GM12865 (cell line): Measurements from ENCODE around the gene MROH7.

Experiments
- DNase-seq: peaks from one replicate; pipeline ENCODE4 v3.0.0; 2010; ENCODE audit warnings: low read depth
- H3K4me3 ChIP-seq: 2 replicates; pipeline ENCODE4 v1.5.1; 2011; ENCODE audit warnings: mild to moderate bottlenecking, low read depth, low read length, control low read depth
- TF ChIP-seq, protein P1 (sequence below): IDR thresholded peaks from 2 replicates; pipeline ENCODE4 v1.5.1; 2011; ENCODE audit warnings: low read length, control low read depth, low read depth, inconsistent platforms; ENCODE audit not compliant: insufficient read depth; ENCODE audit errors: missing control alignments

MROH7 gene

DNA sequence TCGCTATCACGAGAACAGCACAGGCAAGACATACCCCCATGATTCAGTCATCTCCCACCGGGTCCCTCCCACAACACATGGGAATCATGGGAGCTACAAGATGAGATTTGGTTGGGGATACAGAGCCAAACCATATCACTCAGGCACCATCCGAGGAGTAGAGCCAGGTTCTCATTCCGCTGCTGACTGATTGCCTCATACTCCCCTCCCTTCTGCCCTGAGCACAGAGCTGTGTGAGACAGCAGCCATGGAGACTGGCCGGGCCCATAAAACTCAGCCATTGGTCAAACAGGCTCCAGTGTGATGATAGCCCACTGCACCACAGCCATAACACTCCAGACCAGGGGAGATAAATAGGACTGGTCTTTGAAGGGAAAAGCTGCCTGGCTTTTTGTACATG is 96.7 kb downstream of the MROH7 start:
- TF ChIP-seq, protein P1, sequence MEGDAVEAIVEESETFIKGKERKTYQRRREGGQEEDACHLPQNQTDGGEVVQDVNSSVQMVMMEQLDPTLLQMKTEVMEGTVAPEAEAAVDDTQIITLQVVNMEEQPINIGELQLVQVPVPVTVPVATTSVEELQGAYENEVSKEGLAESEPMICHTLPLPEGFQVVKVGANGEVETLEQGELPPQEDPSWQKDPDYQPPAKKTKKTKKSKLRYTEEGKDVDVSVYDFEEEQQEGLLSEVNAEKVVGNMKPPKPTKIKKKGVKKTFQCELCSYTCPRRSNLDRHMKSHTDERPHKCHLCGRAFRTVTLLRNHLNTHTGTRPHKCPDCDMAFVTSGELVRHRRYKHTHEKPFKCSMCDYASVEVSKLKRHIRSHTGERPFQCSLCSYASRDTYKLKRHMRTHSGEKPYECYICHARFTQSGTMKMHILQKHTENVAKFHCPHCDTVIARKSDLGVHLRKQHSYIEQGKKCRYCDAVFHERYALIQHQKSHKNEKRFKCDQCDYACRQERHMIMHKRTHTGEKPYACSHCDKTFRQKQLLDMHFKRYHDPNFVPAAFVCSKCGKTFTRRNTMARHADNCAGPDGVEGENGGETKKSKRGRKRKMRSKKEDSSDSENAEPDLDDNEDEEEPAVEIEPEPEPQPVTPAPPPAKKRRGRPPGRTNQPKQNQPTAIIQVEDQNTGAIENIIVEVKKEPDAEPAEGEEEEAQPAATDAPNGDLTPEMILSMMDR = no peak
- no peak overlapping the region for H3K4me3 ChIP-seq
- DNase-seq = no peak

DNA sequence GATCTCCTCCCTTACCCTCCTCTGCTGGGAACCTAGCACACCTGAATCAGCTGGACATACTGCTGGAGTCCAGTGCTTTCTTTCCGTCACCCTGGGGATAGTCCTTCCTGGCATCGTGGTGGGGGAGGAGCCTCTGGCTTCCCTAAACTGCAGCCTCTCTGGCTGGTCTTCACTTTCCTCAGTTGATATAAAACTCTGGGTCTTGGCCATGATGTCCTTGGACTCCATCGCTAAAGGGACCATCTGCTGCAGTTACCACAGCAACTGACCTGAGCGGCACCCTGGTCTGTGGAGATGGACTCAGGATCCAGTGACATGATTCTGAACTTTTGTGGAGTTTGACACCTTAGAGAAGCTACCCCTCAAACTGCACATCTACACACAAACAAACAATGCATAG is 99.9 kb downstream of the MROH7 start:
- DNase-seq = no peak
- TF ChIP-seq, protein P1 = no peak
- H3K4me3 ChIP-seq = no peak overlapping the region

DNA sequence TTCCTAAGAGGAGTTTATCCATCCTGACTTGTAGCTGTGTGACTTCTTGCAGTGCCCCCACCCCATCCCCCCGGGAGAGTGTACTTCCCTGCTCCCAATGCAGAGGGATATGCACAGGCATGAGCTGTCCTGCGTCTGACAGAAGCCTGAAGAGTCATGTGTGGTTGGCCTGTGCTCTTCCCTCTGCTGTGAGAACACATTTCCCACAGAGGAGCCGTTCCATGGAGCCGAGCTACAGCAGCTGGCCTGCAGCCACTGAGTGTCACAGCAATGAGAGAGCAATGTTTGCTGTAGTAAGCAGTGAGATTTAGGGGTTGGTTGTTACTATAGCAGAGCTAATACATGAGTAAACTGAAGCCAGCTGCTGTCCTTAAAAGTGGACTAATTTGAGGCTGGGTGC is 100.7 kb downstream of the MROH7 start:
- TF ChIP-seq, protein P1 = no peak
- no peak for DNase-seq
- no peak overlapping the region for H3K4me3 ChIP-seq

DNA sequence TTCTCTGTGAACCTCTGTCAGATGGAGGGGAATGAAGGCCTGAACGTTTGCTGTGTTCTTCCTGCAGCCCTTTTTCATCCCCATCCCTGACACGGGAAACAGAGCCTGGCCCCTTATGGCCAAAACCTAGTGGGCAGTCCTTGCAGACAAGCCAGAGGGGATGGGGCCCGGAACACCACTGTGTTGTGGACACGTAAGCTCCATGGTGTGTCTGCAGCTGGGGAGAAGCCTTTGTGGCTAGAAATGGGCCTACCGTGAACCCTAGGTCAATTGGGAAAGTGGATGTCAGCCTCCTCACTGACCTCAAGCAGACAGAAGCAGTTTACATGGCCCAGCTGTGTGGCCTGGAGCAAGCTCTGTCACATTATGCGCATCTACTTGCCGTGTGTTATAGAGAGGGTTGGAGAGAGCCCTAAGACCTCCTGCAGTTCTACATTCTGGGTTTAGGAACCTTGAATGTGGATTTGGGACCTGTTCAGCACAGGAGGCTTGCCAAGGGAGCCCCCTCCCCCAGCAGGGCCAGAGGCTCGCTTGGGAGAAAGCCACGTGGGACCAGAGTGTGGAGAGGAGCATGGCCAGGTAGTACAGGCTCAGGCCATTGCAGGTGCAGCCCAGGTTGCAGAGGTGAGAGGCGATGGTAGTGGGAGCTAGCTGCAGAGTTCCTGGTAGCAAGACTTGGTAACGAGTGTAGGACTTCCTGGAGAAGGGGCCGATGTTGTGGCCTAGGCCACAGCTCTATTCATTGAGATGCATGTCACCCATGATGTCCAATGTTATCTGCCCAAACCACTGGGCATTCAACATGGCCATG is 102.0 kb downstream of the MROH7 start:
- TF ChIP-seq, protein P1 = no peak
- DNase-seq = no peak
- no peak overlapping the region for H3K4me3 ChIP-seq

DNA sequence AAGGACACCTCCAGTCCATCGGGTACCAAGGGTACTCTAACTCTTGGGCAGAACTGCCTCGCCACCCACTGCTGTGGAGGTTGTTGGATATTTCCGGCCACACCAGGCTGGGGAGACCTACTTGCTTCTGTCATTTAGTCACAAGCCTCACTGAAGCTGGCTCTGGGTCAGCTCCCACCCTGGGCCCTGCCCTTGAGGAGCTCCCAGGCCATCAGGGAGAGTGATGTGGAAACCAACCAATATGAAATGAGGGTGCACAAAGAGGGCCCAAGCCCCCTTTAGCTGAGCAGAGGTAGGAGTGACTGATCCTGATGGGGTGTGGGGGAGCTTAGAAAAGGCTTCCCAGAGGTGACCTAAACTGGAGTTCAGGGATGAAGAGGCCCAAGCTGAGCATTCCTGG is 103.1 kb downstream of the MROH7 start:
- H3K4me3 ChIP-seq = no peak overlapping the region
- TF ChIP-seq, protein P1 = no peak
- no peak for DNase-seq

DNA sequence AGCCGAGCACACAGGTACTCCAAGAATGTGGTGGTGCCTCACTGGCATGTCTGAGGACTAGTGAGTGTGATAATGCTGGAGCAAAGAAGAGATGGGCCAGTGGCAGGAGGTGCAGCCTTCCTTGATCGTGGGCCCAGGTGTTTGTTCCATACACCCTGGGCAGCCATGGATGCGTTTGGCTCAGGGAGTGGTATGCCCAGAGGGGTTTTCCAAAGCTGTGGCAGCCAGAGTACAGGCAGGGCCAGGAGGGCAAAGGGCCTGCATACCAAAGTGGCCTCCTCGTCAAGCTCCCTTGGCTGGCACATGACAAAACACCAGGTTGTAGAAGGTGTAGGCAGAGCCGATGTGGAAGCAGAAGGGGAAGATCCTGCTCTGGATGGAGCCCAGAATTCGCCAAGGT is 103.7 kb downstream of the MROH7 start:
- no peak for DNase-seq
- H3K4me3 ChIP-seq = no peak overlapping the region
- TF ChIP-seq, protein P1 = no peak

DNA sequence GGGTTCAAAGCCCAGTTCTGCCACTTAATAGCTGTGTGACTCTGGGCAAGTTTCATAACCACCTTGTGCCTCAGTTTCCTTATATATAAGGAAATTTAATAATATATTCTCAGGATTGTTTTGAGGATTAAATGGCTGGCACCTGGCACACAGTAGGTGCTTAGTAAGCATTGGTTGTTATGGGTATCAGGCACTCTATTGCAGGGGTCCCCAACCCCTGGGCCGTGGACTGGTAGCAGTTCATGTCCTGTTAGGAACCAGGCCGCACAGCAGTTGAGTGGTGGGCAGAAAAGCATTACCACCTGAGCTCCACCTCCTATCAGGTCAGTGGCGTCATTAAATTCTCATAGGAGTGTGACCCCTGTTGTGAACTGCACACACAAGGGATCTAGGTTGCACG is 104.3 kb downstream of the MROH7 start:
- no peak for DNase-seq
- H3K4me3 ChIP-seq = no peak overlapping the region
- TF ChIP-seq, protein P1 = no peak
